NCI-H128 (cell line): Measurements from ENCODE around the gene BCAS3.

Experiments used
- DNase-seq: peaks from one replicate; lab custom pipeline; 2025; ENCODE audit not compliant: unreplicated experiment; lab: John Stamatoyannopoulos, UW

The BCAS3 gene

DNA sequence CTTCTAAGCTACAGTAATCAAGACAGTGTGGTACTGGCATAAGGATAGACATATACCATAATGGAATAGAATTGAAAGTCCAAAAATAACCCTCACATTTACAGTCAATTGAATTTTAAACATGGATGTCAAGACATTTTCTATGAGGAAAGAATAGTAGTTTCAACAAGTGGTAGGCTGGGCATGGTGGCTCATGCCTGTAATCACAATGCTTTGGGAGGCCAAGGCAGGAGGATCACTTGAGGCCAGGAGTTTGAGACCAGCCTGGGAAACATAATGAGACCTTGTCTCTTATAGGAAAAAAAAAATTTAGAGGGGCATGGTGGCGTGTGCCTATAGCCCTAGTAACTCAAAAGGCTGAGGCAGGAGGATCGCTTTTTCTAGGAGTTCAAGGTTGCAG is 599.2 kb downstream of the BCAS3 start:
- no peak for DNase-seq

DNA sequence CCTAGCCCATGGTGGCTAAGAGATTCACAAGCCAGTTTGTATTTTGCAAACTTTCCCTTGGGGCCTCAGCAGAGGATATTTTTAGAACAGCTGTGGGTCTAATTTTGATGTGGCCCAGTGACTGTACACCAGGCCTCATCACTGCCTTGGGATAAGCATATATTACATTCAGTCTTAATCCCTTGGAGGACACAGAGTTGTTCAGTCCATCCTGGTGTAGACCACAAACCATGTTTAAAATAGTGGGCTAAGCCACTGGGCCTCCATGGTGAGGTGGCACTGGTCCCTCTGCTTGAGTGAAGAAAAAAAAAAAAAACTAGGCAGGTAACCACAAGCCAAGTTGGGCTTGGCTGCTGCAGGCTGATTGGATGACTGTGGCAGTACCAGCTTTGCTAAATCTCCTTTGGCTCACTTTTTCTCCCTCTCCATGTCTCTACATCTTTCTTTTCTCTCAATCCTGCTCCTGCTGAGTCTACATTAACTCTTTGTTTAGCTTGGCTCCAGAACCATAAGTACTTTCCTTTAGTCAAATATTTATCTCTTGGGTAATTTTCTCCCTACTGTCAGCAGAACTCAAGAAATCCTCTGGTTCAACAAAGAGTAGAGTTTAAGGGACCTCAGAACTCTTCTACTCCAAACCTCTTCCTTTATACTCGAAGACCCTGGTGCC is 602.0 kb downstream of the BCAS3 start:
- no peak for DNase-seq

GRCh38 chr17:61280338-61280737 is 602.7 kb downstream of the BCAS3 start:
- DNase-seq = no peak

DNA sequence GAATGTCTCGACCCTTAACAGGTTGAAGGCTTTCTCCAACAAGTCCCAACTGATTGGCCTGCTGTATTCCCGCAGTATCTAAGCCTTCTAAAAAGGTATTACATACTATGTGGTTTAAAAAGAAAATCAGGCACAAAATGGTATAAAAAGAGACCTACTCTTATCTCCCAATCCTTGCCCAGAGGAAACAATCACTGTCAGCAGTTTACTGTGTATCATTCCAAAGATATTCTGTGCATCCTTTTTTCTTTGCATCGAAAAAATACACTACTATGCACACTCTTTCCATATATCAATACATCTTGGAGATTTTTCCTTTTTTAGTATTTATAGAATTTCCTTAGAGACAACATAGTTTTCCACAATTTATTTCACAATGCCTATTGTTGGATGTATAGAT is 603.2 kb downstream of the BCAS3 start:
- DNase-seq = no peak

DNA sequence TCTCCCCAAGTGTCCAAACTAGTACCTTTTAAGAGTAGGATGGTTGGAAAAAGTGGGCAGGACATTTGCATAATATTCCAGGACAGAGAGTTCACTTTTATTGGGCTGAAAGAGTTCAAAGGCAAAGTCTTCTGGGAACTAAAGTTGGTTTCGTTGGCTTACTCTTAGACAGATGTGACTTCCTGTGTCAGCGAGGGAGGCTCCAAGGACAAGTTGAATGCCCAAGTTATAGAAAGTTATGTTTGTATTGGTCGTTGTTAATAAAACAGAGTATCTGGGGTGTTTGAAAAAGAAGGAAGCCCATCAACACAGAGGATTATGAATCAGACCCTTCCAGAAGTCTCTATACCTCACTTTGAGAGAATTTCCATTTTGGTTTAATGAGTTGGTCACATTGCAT is 604.7 kb downstream of the BCAS3 start:
- no peak for DNase-seq

GRCh38 chr17:61283043-61283442 is 605.4 kb downstream of the BCAS3 start:
- no peak for DNase-seq

DNA sequence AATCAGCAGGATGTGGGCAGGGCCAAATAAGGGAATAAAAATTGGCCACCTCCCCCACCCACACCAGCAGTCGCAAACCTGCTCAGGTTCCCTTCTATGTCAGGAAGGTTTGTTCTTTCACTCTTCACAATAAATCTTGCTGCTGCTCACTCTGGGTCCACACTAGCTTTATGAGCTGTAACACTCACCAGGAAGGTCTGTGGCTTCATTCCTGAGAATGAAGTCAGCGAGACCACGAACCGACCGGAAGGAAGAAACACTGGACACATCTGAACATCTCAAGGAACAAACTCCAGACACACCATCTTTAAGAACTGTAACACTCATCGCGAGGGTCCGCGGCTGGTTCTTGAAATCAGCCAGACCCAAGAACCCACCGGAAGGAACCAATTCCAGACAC is 606.5 kb downstream of the BCAS3 start:
- DNase-seq = no peak

DNA sequence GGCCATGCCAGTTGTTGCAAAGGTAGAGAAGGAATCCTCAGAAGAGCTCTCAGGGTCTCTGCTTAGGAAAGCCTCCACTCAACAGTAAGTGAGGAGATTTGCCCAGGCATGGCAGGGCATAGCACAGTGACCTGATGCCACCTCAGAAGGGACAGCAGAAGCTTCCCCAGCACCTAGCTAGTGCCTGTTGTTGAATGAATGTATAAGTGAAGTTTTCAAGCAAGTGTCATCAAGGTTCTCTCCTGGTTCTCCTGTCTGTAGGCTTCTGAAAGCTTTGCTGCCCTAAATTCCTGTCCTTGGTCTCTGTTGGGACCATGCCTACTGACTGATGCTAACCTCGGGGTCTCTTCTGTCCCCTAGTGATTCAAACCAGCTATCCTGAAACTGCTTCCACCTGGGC is 607.1 kb downstream of the BCAS3 start:
- DNase-seq = no peak

DNA sequence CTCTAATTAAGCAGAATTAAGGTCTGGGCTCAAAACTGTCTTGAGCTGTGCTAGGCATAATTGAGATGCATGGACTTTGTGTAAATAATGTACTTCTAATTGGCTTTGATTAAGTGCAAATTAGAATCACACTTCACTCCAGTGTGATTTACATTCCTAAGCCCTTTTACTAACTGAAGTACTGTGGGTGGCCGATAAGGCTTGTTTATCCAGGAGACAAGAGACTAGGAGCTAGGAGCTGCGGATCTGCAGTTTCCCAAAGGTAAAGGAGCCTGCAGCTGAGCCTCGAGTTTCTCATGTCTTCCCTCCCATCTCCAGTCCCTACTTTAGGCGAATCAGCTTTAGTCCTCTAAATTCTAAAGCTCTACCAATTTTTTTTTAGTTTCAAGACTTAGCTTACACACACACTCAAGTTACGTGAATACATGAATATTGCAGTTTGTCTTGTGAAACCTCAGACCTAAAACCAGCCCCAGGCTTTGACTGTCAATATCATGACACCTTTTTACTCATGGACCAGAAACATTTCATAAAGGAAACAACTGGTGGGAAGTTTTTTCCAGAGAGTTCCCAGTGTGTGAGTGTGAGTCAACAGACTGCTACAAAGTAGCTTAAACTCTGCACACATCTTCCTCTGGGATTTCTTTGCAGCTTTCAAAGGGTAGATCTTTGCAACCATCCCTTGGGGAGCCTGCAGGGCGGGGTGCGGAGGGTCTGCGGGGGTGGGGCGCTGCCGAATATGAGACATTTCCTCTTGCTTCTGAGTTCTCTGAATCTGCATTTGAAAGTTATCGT is 608.1 kb downstream of the BCAS3 start:
- DNase-seq = no peak

GRCh38 chr17:61286449-61286848 is 608.8 kb downstream of the BCAS3 start:
- no peak for DNase-seq

DNA sequence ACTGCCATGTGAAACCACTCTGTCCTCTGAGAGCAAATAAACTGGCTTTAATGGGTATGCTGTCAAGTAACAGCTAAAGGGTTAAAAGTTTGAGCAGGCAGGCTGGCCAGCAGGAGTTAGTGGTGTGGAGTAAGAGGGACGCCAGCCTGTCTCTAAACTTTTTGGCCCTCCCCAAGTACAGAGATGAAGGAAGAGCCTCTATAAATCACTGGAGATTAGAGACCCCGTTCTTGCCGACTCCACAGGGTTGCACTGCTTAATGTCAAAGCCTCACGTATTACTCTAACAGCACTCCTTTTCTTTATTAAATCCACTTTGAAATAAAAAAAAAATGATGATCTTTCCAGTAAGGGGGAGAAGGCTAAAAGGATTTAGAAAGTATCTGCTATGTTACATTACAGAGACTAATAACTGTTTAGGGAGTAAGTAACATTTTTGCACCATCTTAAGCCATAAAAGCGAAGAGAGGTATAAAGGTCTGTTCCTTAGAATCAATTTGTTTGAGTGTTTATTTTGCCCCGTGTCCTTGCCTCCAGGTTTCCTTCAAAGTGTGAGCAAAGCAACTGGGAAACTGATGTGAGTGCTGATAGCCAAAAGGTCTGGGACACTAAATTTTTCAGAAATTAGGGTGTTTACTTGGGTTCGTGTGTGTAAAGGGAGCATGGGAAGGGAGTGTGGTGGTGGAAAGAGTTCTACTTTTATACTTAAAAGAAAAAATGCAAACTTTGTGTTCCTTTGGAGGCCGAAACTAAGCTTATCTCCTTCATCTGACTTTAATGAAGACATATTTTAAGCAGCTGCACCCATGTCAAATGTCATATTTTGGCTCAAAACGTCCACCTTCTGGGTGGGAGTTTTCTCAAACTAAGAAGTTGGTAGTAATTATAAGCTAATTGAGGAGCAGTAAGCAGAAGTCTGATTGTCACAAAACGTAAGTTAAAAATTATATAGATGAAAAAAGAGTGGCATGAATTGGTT is 612.0 kb downstream of the BCAS3 start:
- DNase-seq = no peak

DNA sequence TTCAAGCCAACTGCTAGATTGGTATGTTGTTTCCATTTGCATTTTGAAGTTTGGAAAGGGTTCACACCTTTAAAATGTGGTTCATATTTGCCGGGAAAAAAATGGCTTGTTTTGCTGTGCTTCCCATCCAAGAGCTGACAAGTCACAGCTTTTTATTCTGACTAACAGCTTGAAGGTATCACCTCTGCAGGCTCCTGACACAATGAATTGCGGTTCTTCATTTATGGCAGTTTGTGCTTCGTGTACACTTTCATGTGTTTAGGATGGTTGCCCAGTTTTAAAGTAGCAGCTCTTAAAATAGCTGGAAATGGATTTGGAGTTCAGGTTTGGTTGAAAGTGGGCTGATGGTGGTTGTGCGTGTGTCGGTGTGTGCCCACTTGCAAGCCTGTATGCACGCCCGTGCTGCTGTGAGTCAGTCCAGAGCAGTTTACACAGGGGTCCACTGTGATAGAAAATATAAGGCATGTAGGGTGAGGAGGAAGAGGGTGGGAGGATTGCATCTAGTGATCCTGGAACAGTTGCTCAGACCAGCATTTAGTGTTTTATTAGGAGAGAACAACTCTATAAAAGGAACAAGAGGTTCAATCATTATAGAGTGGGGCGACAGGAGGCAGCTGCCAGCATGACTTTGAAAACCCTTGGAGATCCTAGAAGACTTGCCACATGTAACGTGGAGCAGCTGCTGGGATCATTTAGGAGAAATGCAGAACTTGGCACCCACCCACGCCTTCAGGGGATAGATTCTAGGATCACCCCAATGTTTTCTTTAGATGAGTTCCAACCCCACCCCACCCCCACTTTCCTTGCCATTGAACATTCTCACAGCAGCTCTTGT is 614.0 kb downstream of the BCAS3 start:
- DNase-seq = no peak

GRCh38 chr17:61294286-61294685 is 616.6 kb downstream of the BCAS3 start:
- DNase-seq = no peak

DNA sequence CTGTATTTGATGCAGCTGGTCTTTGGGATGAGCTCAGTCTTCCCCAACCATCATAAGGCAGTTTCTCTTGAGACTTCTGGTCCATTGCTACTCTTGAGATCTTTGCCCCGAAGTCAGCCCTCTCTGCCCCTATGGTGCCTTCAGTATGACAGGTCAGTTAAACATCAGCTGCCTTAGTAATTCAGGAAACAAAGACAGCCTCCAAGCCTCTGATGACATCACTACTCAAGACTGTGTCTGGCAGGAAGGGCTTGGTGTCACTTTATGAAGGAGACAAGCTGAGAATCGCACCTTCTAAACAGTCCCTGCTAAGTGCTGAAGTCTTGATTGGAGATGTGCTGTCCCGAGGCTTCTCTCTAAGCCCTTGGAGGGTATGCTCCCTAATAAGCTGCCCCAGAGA is 617.1 kb downstream of the BCAS3 start:
- no peak for DNase-seq

GRCh38 chr17:61296058-61296457 is 618.4 kb downstream of the BCAS3 start:
- DNase-seq = no peak

DNA sequence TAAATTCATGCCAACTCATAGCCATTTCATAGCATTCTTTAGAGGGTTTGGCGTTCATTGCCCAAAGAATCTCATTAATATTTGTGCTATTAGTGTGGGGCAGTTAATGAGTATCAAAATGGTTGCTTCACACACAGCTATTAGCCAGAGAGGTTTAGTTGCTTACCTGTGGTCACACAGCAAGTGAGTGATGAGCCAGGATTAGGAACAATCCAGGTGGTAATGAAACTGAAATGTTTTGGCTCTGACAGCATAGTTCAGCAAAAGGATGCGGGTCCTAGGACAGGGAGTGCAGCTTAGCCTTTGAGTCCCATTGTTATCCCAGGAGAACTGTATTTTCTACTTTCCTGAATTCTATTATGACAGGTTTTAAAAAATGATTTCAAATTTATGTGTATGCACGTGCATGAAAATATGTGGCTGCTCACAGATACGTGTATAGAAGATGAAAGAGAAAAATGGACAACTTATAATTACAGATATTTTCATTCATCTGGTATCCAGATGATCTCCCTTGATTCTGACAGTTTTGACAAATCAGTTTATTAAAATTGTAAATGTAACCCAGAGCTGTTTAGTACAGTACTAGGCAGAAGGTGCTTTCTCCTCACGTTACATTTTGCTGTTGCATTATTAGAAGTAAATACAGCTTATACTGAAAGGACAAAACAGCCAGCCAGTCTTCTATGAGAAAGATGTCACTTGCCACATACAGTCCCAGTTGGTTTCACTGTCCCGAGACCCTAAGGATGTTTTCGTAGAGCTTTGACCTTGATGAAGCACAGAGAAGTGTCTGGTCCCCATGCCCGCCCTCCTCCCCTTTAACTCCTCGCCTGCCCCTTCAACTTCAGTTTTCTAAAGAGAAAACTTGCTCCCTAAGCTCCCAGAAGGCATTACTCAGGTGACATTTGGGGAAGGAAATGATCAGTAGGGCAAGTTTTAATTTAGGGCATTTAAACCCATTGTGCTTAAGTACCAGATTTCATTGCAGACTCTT is 622.2 kb downstream of the BCAS3 start:
- DNase-seq = no peak

DNA sequence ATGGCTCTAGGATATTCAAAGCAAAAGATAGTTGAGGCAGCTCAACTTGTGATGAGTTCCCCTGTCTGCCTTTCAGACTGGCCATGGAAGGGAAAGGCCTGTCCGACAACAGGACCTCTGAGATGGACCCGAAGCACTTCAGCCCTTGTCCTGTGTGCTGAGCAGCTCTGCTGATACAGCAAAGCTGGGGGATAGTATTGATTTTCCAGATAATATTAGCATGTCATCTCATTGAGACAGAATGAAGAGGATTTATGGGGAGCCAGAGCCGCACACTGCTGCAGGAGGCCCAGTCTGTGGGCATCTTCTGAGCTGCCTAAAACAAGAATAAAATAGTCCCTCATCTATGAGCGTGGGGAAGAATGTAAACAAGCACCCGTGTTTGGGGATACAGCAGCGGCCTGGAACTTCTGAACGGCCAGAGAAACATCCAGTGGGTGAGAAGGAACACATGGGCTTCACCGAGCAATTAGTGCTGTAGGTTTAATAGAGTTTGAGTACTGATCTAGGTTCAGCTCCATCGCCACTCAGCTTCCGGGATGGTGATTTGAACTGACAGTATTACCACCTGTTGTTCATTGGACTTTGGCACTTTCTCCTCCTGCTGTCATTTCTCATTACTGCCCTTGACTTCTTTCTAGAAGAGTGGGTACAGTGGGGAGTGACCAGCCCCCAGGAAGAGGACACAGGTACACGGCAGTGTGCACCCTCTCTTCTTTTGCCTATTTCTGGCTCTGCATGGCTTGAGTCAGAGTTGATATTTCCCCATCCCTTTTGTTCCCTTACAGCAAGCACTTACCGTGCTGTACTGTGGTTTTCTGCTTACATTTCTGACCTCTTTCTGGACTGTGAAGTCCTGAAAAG is 625.5 kb downstream of the BCAS3 start:
- DNase-seq = no peak

- DNase-seq = no peak
These were observed 626.1 kb downstream of the BCAS3 start for GRCh38 chr17:61303817-61304096.

DNA sequence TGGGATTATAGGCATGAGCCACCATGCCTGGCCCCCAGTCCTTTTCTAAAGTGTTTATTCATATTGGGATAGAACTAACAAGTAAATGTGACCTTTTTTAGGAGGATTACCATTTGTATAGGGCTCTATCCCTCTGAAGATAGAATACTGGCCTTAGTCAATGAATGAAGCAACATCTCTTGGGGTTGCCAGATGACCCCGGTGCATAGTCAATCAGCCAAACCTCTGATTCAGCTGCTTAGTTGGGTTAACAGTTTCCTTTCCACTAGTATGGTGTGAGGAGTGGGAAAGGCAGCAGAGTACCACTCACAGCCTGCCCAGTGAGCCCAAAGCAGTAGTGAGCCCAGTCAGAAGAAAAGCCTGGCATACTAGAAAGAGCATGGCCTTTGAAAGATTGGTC is 627.4 kb downstream of the BCAS3 start:
- no peak for DNase-seq
